Epithelial cell of esophagus (primary cell): ENCODE results near the gene E4F1.

ENCODE experiments used
- DNase-seq: peaks from one replicate; pipeline ENCODE4 v3.0.0; 2010; ENCODE audit warnings: low read depth
- H3K4me3 ChIP-seq: 2 replicates; pipeline ENCODE4 v1.5.1; 2011; ENCODE audit warnings: mild to moderate bottlenecking, low read length, control low read depth
- CTCF ChIP-seq: IDR thresholded peaks from 2 replicates; pipeline ENCODE4 v1.5.1; 2011; ENCODE audit warnings: low read depth, mild to moderate bottlenecking, low read length, control low read depth, inconsistent platforms; ENCODE audit not compliant: insufficient read depth; ENCODE audit errors: missing control alignments

The E4F1 gene

GRCh38 chr16:2188395-2188794, 35.0 kb upstream of the E4F1 start:
- no peak for TF ChIP-seq CTCF
- DNase-seq, result no peak
- no peak overlapping the region for H3K4me3 ChIP-seq

GRCh38 chr16:2189252-2189893, 34.0 kb upstream of the E4F1 start:
- TF ChIP-seq CTCF, result no peak
- DNase-seq, result no peak

GRCh38 chr16:2190002-2190658, 33.3 kb upstream of the E4F1 start:
- no peak for DNase-seq
- TF ChIP-seq CTCF, result no peak
- H3K4me3 ChIP-seq, result no peak overlapping the region

More at GRCh38 chr16:2189252-2189893, 34.0 kb upstream of the E4F1 start:
- H3K4me3 ChIP-seq, result no peak overlapping the region

GRCh38 chr16:2190659-2191445, 32.5 kb upstream of the E4F1 start:
- DNase-seq, result no peak
- TF ChIP-seq CTCF, result no peak
- no peak overlapping the region for H3K4me3 ChIP-seq

GRCh38 chr16:2191446-2191706, 32.0 kb upstream of the E4F1 start:
- TF ChIP-seq CTCF, result no peak
- no peak overlapping the region for H3K4me3 ChIP-seq
- peak; percentile 52 for DNase-seq

- TF ChIP-seq CTCF, result no peak
- no peak overlapping the region for H3K4me3 ChIP-seq
- no peak for DNase-seq
These were observed 29.1 kb upstream of the E4F1 start for GRCh38 chr16:2194166-2194834.
